GM19397 (cell line): ENCODE results near the gene AP3S2.
"Not testable (repeated sequence)": the region's sequence is repeated elsewhere in the genome, so short reads cannot be mapped to it uniquely, and the experiment has no call there.

Experiments
- ATAC-seq: cut with Tn5 transposase; IDR thresholded peaks from one replicate; pipeline ENCODE4 v1.9.1; 2021; ENCODE audit warnings: mild to moderate bottlenecking, moderate library complexity; ENCODE audit not compliant: unreplicated experiment

The AP3S2 gene

DNA sequence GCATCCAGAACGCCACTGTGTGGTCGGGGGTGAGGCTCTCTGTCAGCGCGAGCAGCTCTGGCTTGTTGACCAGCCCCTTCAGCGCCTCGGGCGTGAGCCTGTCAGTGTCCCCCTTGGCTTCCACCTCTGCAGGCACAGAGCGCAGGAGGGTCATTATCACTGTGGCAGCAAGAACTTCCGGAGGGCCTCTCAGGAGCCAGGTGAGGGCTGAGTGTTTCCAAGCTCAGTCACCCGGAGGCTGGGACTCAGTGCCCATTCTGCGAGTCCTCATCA, 10.0 kb upstream of the AP3S2 start:
- ATAC-seq = no peak

DNA sequence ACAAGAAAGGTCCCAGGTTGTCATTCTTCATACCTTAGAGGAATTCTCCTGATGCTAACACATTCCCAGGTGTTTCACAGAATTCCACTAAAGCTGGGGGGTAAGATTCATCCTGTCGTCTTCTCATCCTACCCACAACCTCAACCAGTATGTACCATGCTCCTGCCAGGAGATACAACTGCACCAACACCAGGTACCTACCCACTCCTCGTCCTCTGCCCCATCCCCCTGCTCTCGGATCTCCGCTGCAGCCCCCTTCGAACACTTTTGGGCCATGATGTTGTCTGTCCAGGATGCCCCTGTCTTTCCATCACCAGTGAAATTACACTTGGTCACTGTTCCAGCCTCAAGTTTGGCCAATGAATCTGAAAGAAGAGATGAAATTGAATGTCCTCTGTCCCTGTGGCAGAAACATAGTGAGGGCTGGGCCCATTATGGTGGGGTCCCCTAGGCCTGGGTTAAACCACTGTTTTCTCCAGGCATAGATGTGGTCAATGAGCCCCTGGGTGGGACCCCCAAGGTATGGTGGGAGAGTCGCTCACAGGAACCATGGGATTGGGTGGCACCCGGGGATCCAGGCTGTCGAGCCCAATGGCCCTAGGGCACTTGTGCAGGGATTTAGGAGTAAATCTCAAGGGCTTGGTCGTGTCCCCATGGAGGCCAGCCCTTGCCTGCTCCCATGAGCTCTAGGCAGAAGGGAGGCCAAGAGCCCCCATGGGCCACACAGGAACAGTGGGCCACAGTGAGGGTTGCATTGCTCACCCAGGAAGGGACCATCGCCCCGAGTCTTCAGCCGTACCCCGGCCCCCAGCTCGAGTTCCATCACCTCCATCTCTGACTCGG, 9.4 kb upstream of the AP3S2 start:
- ATAC-seq = no peak

DNA sequence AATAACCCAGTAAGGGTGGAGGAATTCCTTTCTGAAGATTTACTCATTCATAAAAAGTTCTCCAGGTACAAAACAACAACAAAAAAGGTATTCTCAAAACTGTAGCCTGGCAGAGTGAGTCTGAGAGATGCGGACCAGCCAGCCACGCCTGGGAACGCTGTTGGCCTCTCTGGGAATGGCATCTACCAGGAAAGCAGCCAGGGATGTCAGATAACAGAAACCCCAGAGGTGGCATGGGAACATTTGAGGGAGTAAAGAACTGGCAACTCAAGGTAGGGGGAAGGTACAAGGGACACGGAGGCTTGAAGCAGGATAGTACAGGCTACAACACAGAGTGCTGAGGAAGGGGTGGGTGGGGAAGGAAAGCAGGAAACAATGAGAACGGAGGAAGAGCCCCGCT, 7.1 kb upstream of the AP3S2 start:
- ATAC-seq = no peak

DNA sequence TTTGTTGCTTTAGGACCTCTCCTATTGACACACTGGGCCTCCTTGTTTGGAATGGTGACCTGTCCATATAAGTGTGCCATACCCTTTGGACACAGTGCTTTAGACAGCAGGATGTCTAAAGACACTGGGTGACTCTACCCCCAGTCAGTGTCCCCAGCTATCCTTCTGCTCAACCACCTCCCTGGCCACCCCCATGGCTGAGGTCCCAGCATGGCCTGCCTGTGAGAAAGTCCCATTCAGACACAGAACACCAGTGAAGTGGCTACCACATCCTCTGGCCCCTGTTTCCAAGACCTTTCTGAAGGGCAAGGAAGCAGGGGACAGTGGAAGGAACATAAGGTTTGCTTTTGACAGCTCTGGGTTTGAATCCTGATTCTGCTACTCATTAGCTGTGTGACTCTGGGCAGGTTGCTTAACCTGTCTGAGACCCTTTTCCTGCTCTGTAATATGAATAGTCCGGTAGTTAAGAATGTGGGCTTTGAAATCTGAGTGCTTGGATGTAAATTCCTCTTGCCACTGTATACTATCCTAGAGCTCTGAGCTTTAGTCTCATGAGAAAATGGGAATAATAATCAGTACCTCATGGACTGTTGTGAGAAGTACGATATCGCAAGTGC, 6.3 kb upstream of the AP3S2 start:
- ATAC-seq = no peak

DNA sequence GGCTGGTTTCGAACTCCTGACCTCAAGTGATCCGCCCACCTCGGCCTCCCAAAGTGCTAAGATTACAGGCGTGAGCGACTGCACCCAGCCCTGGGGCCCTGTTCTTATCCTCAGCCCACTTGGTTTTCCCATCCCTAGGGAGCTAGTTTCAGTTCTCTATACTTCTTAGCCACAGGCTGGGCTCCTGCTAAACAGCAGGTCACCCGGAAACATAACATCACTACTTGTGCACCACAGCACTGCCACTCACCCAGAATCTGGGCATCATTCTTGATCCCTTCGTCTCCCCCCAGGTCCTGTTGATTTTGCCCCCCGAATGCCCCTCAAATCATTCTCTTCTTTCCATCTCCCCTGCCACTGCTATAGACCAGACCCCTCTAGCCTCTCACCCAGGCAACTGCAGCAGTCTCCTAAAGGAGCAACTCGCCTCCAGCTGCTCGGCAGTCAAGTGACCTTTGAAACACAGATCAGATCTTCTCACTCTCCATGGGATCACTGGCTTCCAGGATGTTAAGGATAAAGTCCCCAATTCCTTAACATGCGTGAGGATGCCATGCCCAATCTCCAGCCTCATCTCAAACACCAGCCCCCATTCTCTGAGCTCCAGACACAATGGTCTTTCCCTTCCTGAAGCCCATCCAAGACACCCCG, 5.6 kb upstream of the AP3S2 start:
- ATAC-seq = no peak

DNA sequence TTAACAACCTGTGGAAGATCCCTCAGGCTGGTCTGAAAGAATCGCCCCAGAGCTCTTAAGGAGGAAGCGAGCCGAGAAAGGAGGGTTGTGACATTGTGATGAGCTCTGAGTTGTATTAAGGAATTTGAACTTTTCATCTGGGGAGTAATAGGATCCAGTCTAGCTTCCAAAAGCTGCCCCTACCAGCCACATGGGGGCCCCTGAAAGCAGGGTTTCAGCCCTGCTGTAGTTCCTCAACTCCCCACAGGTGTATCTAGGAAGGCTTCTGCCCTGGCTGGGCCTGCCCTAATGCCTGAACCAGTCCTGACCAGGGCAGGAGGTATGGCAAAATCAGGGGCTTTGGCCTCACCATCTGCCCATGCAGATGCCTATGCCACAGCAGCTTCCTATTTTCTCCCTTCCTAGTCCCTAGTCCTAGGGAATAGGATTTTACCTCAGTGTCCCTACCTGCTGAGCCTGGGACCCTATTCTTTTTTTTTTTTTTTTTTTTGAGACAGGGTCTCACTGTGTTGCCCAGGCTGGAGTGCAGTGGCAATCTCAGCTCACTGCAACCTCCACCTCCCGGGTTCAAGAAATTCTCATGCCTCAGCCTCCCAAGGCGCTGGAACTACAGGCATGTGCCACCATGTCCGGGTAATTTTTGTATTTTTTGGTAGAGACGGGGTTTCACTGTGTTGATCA, 5.0 kb upstream of the AP3S2 start:
- peak; percentile 37 for ATAC-seq

DNA sequence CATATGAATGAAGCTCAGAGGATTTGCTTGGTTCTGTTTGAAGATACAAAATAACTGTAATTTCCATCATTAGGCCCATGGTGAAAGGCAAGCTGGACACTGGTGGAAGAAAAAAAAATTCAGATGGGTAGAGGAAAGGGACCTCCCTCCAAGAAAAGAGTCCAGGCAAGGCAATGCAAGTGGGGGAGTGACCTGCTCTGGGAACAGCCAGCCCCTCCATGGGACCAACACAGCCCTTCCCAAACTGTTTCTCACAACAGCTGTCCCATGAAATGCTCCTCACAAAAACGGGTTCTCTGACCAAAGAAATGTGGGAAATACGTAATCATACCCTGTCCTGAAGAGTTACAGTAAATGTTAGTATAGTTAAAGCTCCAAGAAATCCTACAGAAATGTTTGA, 4.4 kb upstream of the AP3S2 start:
- no peak for ATAC-seq

DNA sequence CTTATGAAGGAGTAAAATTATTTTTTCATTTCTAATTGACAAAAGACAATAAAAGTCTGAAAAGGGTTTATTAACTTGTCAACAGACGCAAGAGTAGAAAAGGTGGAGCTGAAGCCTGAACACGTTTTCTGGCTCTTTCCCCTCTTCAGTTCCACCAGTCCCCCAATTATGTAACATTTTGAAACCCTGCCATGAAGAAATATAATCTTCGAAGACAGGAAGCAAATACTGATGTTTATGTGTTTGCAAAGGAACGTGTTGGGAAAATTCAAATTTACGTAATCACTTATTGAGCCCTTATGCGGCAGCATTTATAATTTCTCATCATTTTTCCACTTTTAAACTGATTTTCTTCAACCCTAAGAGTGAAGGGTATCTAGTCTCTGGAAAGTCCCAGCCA, 767 bp downstream of the AP3S2 start:
- ATAC-seq = no peak

DNA sequence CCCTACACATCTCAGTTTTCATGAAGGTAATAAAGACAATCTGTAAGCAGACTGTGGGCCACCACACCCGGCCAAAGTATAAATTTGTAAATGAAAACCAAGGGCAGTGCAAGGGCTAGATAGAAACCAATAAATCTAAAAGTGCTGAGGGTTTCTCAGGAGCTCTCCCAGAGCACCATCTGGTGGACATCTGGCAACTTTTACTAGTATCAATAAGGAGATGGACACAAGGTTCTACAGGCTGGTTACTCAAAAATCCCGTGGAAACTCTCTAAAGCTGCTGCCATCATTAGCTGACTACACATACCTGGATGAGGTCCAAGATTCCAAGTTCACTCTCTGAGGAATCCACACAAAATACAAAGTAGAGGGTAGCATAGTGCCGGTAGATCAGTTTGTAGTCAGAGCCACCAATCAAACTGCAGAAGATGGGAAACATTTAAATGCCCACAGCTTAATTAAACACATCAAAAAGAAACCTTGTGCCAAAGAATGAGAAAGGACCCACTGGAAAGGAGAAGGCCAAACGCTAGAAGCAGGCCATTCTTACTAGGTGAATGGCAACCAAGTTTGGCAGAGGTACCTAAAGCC, 5.5 kb downstream of the AP3S2 start:
- ATAC-seq = no peak

DNA sequence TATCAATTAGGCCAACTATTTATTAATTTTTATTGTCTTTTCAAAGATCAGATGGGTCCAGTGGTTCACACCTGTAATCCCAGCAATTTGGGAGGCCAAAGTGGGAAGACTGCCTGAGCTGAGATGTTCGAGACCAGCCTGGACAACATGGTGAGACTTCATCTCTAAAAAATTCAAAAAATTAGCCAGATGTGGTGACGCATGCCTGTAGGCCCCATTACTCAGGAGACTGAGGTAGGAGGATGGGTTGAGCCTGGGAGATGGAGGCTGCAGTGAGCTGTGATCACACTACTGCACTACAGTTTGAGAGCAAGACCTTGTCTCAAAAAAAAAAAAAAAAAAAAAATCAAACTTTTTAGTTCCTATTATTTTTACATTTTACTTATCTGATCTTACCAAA, 8.2 kb downstream of the AP3S2 start:
- ATAC-seq = no peak

DNA sequence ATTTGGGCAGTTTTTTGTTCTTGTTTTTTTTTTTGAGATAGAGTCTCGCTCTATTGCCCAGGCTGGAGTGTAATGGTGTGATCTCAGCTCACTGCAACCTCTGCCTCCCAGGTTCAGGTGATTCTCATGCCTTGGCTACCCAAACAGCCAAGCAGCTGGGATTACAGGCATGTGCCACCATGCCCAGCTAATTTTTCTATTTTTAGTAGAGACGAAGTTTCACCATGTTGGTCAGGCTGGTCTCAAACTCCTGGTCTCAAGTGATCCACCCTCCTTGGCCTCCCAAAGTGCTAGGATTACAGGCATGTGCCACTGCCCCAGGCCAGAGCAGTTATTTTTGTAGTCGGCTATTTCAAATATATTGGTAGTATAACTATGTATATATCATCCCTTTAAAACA, 8.6 kb downstream of the AP3S2 start:
- ATAC-seq = not testable (repeated sequence)

DNA sequence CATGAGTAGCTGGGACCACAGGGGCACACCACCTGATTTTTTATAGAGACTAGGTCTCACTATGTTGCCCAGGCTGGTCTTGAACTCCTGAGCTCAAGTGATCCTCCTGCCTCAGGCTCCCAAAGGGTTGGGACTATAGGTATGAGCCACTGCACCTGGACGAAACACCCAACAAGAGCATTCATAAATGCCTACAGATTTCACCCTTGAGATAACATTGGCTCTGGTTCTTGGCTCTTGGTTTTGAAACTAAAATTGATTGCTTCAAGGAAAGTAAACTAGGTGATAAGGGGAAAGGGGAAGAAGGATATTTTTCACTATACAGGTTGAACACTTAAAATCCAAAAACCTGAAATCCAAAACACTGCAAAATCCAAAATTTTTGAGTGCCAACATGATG, 10.3 kb downstream of the AP3S2 start:
- no peak for ATAC-seq

DNA sequence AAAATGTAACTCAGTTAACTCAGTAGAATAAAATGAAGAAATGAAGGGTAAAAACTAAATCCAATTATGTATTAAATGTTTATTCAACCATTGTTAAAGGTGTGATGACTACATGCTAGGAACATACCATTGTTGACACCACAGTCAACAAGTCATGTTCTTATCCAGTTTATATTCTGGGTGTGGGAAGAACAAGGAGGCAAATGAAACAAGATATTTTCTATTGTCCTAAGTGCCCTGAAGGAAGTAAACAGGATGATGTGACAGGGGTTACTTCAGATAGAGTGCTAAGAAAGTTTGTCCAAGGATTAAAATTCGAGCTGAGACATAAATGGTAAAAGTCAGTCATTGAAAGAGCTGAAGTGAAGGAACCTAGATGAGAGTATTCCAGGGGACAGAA, 13.1 kb downstream of the AP3S2 start:
- no peak for ATAC-seq

DNA sequence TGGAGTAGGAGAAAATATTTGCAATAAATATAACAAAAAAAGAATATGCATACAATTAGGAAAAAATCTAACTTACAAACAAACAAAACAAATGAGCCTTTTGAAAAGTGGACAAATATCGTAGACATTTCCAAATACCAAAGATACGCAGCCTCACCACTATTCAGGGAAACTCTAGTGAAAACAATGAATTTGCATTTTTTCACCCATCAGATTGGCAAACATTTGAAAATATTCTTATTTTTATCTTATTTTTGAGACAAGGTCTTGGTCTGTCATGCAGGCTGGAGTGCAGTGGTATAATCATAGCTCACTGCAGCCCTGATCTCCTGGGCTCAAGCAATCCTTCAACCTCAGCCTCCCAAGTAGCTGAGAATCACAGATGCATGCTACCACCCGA, 15.5 kb downstream of the AP3S2 start:
- no peak for ATAC-seq

DNA sequence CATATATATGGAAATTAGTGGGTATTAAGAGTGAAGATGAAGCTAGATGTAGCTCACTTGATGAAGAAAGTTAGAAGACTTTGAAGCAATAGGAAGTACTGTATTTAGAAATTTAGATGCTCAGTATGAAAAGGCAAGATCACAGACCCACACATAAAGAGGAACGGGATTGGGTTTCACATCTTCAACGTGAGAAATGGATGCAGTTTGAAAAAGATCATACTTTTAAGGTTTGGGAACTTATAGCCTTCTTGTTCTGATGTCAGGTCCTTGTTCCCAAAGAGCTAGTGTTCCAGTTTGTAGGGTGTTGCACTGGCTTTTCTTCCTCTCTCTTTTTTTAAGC, 16.7 kb downstream of the AP3S2 start:
- no peak for ATAC-seq

DNA sequence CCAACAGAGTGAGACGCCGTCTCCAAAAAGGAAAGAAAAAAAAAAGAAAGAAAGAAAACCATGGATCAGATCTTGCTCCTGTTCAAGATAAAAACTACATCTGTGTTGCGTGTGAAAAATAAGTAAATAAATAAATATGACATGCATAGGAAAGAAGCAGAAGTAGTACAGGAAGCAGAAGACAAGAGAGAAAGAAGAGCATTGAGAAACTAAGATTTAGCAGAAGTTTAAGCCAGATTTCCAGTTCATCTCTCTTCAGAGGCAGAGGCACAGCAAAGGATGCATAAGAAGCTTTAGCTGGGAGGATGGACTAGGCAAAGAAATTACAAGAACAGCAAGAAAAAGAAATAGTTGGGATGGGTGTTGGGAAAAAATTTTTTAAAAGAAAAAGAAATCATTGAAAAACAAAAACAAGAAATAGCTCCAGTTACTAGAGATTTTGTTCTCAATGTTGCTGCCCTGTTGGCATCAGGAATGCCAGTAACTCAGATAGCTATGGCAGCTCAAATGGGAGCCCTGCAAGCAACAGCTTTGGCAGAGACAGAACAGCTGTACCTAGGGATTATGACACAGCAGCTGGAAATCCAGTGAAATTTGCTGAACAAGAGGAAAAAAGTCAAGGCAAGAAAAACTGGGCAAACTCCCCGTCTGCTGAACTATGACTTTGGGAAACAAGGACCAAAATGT, 17.3 kb downstream of the AP3S2 start:
- no peak for ATAC-seq

DNA sequence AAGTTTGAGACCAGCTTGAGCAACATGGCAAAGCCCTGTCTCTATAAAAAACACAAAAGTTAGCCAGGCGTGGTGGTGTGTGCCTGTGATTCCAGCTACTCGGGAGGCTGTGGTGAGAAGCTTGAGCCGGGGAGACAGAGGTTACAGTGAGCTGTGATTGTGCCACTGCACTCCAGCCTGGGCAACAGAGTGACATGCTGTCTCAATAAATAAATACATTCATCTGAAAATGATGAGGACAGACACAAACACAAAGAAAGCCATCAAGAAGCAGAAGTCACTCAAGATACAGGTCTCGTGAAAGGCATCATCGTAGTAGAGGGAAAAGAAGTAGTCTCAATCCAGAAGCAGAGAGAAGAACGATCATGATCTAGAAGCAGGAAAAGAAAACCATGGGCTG, 18.1 kb downstream of the AP3S2 start:
- ATAC-seq = no peak

DNA sequence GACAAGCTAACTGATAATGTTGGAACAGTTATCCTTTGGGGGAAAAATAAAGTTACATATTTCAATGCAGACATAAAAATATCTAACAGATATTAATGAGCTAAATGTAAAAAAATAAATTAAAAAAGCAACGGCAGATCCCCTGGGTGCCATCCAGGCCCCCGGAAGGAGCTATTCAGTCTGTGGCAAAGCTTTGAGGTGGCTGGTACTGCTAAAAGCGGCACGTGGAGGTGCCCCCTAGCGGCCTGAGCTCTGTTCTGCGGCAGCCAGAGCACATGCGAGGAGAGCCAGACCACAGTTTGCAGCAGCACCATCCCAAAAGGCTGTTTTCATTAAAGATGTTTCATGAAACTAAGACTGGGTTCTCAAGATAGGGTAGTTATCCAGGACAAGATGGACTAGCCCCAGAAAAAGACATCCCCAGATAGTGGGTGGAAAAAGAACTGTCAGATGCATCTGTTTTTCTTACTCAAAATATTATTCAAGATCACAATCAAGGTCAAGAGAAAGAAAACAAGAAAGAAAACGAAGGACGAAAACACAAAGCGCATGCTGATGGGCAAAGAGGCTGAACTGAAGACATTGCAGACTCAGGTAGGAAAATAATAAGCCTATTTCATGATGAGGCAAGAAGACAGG, 18.7 kb downstream of the AP3S2 start:
- peak; percentile 83 for ATAC-seq

DNA sequence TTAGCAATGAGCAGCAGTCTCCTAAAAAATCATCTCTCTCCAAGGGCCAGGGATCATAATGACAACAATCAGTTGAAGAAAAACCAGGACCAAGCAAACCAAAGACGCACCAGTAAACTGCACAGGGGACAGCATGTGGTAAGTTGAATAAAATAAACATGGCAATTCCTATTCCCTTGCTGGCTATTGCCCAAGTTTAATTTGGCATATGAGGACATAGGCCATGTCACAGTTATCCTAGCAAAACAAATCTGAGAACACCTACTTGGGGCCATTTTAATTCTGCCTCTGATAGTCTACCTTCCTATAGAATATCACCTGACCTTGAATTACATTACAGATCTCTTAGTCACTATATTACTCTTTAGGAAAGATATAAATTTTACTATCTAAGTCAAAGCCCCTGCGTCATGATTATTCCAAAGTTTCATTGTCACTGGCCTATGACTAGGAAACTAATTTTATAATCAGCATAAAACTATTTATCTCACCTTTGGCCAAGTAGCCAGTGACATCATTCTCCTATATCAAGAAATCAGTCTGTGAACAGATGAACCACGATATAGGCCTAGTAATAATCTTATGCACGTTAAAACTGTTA, 23.0 kb downstream of the AP3S2 start:
- ATAC-seq = no peak

DNA sequence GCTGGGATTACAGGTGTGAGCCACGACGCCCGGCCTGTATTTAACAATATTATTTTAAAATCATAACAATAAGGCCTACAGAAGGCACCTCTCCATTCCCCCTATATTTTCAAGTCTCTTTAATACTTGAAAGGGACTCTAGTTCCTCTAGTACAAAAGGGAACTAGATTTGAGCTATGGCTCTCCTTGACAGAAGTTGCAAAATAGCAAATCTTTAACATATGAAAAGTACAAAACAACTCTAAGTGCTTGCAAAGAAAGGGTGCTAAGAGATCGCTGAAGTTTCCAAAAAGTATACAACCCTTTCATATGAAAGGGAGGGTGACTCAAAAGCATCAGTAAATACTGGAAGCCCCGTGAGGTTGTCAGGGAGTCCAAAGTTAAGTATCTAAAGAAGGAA, 23.8 kb downstream of the AP3S2 start:
- no peak for ATAC-seq
